ENCODE data around the gene CCT6A. TPM values are rescaled to one million over a fixed set of nuclear protein-coding genes. Genes with fewer than 3 reads are reported as not detected.
"Not testable (repeated sequence)": the region's sequence is repeated elsewhere in the genome, so short reads cannot be mapped to it uniquely, and the experiment has no call there.

Gene CCT6A
- total and polyA plus RNA-seq, 8 donors: 33.6 to 89.0 (median 53.2) TPM

DNA sequence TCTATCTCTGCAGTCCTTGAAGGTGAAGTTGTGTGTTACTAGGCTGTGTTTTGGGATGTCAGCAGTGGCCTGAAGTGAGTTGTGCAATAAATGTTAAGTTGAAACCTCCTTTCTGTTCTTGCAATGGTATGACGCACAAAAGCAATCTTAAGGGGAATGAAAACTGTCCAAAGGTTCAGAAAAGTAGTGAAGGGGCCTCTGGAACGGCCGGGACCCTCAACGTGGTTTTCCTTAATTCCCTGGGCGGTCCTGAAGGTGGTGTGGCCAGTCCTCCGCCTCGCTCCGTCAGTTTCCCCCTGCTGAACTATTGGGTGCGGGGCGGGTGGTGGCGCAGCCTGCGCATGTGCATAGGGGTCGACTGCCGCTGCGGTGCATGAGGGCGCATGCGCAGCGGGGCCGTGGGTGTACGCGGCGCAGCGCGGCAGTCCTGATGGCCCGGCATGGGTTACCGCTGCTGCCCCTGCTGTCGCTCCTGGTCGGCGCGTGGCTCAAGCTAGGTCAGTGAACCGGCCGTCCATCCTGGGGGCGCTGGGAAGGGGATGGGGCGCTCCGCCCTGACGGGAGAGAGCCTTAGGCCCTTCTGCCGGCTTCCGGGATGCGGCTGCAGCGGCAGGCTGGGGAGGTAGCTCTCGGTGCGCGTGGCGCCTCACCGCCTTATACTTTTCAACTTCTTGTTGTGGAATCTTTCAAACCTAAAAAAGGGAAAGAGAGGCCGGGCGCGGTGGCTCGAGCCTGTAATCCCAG lies 12.5 kb downstream of the CCT6A start, which contains the start of gene SUMF2:
Gene SUMF2, plus strand, starts transcription at position 405 of the 744 bp plus-strand sequence. Its CDS starts 26 bp downstream, at position 431.
- Histone ChIP-seq H3K27ac (peak within 1 kb of the TSS; percentile 67 to 92 (median 85)), H3K27me3 (no peaks in the 10 kb centered on the region), H3K4me3 (peak within 1 kb of the TSS; percentile 49 to 78 (median 66)), H3K4me1 (peaks cover 8 to 35% (median 15%) of the 10 kb centered on the region in 3 donors), H3K9me3 (no peaks in the 10 kb centered on the region), H3K36me3 (peaks cover 4 to 16% (median 16%) of the 10 kb centered on the region in 3 donors)
- TF ChIP-seq CTCF (IDR thresholded peaks at IDR 0.05): no peak
- FAIRE-seq (no peak), ATAC-seq (peak; percentile 93 to 98 (median 96)), DNase-seq (peak; percentile 84 to 96 (median 88))
- intact Hi-C loops (cut with DNase I): no loop called here
- 1% methylated on average over 49 of the region's 49 CpGs for WGBS, 2 donors

GRCh38 chr7:56066376-56066775 lies 14.8 kb downstream of the CCT6A start:
- H3K4me3 ChIP-seq; H3K27ac ChIP-seq; intact Hi-C loops (cut with DNase I); H3K27me3 ChIP-seq; FAIRE-seq; ATAC-seq; H3K9me3 ChIP-seq: not testable (repeated sequence)
- WGBS, 2 donors: 97% methylated on average over 13 of the region's 13 CpGs
- DNase-seq: peak in 1 of 6 donors; percentile 19
- Histone ChIP-seq H3K4me1 (peaks cover 8 to 21% (median 10%) of the 10 kb centered on the region in 3 donors), H3K36me3 (peaks cover 0 to 26% (median 11%) of the 10 kb centered on the region in 3 donors)

- Histone ChIP-seq H3K27ac (peak overlapping the region in 3 of 4 donors; percentile 33 to 67 (median 50)), H3K27me3 (no peaks in the 10 kb centered on the region), H3K4me1 (peaks cover 3 to 5% (median 4%) of the 10 kb centered on the region in 3 donors), H3K9me3 (no peaks in the 10 kb centered on the region), H3K36me3 (peaks cover 0 to 18% (median 8%) of the 10 kb centered on the region in 3 donors), H3K4me3 (no peak overlapping the region)
- no peak for FAIRE-seq
- 7 to 9% methylated on average over 19 of the region's 19 CpGs for WGBS, 2 donors
- ATAC-seq: peak; percentile 97 to 99 (median 98)
- intact Hi-C loops (cut with DNase I): loop anchor here in 2 of 3 donors (2.0 to 10.0 kb wide), 2 partner anchors 70 kb away; no protein-coding TSS in a partner anchor
- peak; percentile 90 to 97 (median 94) for DNase-seq
- peak; percentile 83 to 96 (median 90) for TF ChIP-seq CTCF (IDR thresholded peaks at IDR 0.05)
Observed at GRCh38 chr7:56074371-56074791, 22.8 kb downstream of the CCT6A start.

- intact Hi-C loops (cut with DNase I): loop anchor here in 1 of 3 donors (10.0 kb wide), 1 partner anchor 73 kb away; no protein-coding TSS in a partner anchor
- no peaks in the 10 kb centered on the region for H3K36me3 ChIP-seq
Observed at GRCh38 chr7:56077681-56078080, 26.1 kb downstream of the CCT6A start.

More at GRCh38 chr7:56077681-56078080, 26.1 kb downstream of the CCT6A start:
- H3K4me3 ChIP-seq: no peak overlapping the region
- H3K27ac ChIP-seq: no peak overlapping the region
- WGBS, 2 donors: 82 to 95% methylated on average over 3 of the region's 3 CpGs
- ATAC-seq: no peak
- no peak for FAIRE-seq
- DNase-seq: peak in 1 of 6 donors; percentile 19
- H3K27me3 ChIP-seq: no peaks in the 10 kb centered on the region
- peaks cover 3 to 12% (median 10%) of the 10 kb centered on the region in 3 donors for H3K4me1 ChIP-seq
- no peak for TF ChIP-seq CTCF (IDR thresholded peaks at IDR 0.05)
- H3K9me3 ChIP-seq: no peaks in the 10 kb centered on the region
